Measurements from ENCODE around the gene AOPEP. TPM values are rescaled to one million over a fixed set of nuclear protein-coding genes. Genes with fewer than 3 reads are reported as not detected.
"Not testable (repeated sequence)": the region's sequence is repeated elsewhere in the genome, so short reads cannot be mapped to it uniquely, and the experiment has no call there.

Gene AOPEP
- total RNA-seq, 1 donor from 2014 or later: 119 TPM

DNA sequence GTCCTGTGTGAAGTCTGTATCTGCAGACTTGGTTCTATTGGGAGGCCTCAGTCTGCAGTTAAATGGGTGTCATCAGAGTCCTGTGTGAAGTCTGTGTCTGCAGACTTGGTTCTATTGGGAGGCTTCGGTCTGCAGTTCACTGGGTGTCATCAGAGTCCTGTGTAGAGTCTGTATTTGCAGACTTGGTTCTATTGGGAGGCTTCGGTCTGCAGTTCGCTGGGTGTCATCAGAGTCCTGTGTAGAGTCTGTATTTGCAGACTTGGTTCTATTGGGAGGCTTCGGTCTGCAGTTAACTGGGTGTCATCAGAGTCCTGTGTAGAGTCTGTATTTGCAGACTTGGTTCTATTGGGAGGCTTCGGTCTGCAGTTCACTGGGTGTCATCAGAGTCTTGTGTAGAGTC lies 239.1 kb downstream of the AOPEP start:
- DNase-seq: not testable (repeated sequence)

- DNase-seq: not testable (repeated sequence)
Observed at GRCh38 chr9:94966046-94966445, 239.5 kb downstream of the AOPEP start.

DNA sequence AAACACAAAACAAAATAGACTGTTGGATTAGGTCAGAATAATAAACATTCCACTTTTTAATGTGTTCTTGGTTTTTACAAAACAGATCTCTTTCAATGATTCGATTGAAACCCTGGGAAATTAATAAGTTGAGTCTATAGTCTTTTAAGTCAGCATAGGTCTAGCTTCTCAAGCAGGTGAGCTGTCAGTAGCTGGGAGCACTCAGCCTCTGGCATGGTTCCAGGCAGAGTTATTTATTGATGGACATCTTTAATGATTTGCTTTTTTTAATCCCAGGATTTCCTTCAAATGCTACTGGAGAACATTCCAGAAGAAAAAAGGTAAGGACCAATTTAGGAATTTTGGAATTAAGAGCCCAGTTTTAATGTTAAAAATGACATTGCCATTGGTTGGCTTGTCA lies 241.0 kb downstream of the AOPEP start:
- DNase-seq: no peak

DNA sequence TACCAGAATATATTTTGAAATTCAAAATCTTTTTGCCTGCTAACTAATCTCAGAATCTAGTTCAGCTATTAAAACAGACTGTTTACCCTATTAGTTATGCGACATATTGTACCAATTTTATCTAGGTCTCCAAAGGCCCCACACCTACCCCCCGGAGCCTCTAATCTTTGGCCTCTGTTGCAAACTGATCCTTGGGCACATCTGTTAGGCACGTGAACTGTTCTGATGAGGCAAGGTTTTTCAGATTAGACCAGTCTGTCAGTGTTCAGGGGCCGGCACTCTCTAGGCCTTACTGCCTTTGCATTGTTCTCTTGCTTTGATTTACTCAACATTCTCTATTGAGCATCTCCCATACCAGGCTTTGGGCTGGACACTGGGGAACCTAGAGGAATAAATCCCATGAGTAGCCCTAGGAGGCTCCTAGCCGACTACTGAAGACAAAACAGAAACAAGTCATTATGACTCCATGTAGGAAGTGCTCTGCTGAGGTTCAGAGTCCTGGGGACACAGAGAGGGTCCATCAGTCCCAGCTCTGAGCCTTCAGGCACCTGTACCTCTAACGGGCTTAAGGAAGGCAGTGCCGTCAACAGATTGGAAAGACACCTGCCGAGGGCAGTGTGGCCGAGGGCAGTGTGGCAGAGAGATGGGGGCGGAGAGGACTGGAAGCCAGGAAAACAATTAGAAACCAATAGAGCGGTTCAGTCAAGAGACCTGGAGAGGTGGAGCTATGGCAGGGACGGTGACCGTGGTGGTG lies 245.1 kb downstream of the AOPEP start:
- DNase-seq: no peak

DNA sequence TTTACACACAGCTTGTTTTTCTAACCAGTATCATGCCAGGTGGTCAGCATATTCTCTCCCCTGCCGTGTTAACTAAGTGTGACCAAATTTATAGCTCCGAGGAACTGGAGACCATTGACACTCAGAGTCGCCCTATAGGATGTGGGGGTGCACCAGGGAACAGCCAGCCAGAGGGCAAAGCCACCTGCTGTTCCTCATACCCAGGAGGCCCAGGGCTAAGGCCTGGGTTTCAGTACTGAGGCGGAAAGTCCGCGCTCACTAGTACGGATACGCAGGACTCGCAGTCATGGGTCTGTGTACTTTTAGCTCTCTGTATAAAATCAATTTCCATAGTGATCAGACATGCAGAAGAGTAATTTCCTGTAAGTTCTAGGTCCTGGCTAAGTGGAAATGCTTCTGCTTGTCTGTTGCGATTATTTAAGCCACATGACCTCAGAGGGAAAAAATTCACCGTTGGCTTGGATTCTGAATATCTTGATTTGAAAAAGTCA lies 247.0 kb downstream of the AOPEP start:
- peak; percentile 75 for DNase-seq

GRCh38 chr9:94974154-94974879 lies 247.8 kb downstream of the AOPEP start:
- DNase-seq: no peak

- DNase-seq: no peak
Observed at GRCh38 chr9:94975480-94975879, 249.0 kb downstream of the AOPEP start.

GRCh38 chr9:94976077-94976476 lies 249.6 kb downstream of the AOPEP start:
- no peak for DNase-seq

DNA sequence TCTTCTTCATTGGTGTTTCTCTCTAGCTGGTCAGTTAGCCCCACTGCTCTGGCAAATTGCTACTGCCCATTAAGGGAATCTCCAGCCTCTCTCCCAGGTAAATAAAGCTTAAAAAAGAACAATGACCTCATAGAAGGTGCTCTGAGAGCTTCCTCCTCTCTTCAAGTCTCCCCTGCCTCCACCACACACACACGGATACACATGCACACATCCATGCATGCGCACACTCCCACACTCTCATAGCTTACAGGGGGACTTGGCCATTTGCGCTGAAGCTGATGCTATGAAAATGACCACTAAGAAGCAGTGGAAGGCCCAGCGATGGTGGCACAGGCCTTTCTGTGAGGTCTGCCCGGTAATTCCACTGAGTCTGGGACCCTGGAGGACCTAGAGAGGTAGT lies 250.9 kb downstream of the AOPEP start:
- no peak for DNase-seq

DNA sequence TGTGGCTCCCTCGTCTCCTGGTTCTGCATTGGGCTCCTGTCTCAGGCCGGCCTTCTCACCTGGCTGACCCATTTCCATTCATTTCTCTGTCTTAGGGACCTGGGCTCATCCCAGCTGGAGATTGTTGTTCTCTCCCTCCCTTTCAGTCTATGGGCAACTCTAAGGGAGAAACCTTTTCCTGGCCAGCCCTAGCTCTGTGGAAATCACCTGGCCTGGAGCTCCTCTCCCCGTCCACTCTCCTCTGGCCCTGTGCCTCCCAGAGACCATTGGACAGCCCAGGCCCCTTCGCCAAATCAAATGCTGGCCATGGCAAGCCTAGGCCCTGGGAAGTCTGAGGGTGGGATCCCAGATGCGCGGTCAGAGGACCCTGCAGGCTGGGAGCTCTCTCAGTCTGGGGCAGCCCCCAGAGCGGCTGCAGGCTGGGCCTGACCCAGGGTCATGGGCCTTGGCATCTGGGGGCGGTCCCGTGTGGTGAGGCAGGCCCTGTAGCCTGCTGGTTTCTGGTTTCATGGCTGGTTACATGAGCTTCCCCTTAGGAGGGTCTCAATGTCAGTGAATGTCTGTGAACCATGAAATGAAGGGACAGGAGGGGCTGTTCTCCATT lies 253.5 kb downstream of the AOPEP start:
- no peak for DNase-seq

- no peak for DNase-seq
Observed at GRCh38 chr9:94980947-94981722, 254.6 kb downstream of the AOPEP start.

DNA sequence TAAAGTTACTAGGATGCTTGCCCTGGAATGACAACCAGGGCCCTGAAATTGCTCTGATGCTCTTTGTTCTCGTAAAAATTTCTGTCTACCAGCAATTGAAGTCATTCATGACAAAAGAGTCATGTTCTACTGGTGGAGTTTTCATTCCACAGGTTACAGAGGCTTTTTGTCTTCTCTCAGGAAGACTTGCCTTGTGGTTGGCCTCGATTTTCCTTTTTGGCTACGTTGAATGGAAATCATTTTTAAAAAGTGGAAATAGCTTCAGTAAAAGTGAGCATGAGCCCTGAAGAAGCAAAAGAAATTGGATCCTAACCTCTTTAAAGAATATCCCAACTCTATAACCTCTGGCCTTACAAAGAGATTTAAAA lies 255.2 kb downstream of the AOPEP start:
- no peak for DNase-seq

GRCh38 chr9:94982211-94982610 lies 255.7 kb downstream of the AOPEP start:
- DNase-seq: no peak

DNA sequence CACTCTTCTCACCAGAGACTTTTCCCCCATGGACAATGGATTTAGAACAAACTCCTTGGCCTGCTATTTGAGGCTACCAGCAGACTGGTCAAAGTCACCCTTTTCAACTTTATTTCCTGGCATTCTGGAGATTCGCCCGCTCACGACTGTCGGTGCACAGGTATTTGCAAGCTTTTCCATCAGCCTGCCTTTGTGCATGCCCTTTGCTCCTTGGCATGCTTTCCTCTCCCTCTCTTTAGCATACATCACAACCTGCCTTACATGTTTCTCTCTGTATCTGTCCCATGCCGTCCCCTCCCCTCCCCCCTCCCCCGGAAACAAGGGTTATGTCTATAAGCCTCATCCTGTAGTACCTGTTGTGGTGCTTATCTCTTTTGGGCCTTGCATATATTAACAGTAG lies 257.1 kb downstream of the AOPEP start:
- DNase-seq: no peak

DNA sequence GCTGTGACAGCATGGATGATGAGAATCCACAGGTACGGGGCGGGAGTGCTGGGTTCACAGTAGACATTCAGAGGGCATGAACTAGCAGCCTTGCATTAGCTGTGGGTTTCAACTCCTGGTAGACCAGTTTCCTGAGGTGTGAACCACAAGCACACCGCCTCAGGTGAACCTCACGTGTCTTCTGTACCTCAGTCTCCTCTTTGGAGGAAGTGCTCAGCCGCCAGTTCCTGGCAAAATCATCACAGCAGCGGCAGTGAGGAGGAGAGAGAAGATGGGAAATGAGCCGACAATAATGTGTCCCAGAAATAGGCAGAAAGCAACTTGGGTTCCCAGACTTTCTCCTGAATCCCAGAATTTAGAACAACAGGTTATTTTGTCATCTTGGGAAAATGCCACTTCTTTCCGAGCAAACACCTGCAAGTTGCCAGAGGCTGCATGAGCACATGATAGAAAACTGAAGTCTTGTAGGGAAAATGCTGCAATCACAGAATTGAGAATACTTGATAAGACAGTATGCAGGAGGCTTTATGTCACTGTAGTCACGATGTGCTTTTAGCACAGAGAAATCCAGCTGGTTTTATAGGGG lies 258.5 kb downstream of the AOPEP start:
- no peak for DNase-seq

DNA sequence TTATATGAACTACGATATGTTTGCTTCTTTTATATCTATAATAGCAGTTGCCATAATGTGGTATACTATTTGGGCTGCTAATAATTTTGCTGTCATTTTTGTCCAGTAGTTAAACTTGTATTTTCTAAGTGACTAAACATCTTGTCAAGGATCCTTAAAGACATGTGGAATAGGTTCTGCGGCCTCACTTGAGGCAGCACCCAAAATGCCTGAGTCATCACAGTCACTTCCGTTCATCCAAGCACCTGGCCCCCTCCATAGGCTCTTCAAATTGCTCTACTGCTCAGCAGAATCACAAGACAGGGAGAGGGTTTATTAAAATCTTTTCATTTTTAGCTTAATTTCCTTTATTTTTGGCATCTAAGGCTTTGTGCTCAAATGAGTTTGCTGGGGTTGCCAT lies 259.1 kb downstream of the AOPEP start:
- DNase-seq: no peak

- no peak for DNase-seq
Observed at GRCh38 chr9:94987731-94988130, 261.2 kb downstream of the AOPEP start.

- no peak for DNase-seq
Observed at GRCh38 chr9:94990897-94991561, 264.5 kb downstream of the AOPEP start.

DNA sequence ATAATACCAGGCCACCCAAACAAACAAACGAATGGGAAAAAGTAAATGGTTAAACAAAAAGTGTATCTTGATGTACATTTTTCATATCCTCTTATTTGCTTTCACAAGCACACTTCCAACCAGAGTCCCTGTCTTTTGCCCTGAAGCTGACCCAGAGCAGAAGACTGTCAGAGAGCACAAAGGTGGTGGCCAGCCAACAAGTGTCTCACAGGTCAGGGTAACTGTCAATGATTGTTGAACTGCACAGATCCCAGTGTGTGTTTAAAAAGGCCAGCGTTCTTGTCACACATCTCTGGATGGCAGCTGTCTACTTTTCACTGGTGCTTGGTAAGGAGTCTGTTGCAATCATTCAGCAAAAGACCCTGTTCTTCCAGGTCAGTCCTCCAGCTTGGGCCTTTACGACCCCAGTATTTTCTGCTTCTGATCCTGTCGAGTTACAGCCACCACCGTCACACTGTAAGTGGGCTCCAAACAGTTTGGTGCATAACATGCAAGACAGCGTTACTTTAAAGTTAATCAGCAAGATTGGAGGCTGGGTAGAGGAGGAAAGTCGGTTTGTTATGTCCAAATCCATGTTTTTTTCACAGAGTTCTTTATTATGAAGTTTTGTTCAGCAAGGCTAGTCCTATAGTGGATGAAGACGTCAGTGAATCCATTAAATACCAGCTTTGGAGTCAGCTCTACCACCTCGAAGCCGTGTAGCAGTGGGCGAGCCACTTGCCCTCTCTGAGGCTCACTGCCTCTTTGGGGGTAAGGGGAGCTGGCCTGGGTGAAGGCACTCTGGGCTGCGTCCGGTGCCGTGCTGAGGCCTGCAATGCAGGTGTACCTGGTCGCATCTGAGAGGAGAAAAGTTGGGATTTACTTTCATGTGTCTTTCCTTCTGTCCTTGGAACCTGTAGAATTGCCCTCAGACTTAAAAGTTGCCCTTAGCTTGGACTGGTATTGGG lies 265.7 kb downstream of the AOPEP start:
- no peak for DNase-seq

DNA sequence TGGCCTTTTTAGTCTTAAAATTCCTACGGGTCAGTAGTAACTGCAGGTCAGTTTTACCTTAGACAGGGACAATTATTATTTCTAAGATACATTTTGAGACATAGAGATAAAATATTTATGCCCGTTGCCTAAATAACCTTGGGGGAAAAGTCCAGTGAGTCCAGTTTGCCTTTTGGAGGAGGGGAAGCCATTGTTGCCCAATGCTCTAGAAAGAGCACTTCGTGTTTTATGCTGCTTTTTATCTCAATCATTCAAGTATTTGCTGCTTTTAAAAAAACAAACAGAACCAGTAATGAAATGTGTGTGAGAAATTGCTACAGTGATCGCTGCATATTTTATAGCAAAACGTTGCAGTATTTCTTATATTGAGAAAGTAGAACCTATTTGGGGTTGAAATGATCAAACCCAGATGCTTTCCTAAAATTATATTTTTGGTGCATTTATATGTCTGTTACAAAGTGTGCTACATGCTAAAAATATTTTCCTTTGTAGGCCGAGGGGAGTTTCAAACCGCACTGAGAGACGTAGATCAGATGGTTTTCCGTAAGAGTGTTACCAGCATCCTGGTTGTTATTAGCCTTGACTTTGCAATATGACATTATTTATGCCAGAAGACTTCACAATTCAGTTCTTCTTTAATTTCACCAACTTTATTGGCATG lies 266.8 kb downstream of the AOPEP start:
- DNase-seq: peak; percentile 66
